Smooth muscle cell (in vitro differentiated cells): Measurements from ENCODE around the gene CNTROB. TPM values are rescaled to one million over a fixed set of nuclear protein-coding genes. Genes with fewer than 3 reads are reported as not detected.

Experiments
- DNase-seq: peaks from one replicate; lab custom pipeline; 2025; ENCODE audit not compliant: unreplicated experiment; lab: John Stamatoyannopoulos, UW
- H2AFZ ChIP-seq: fragments of 200-600 bp; sonication (generic); 2 replicates; pipeline ENCODE4 v1.6.0; 2016; ENCODE audit warnings: antibody characterized with exemption, low read depth, mild to moderate bottlenecking
- H3F3A ChIP-seq: fragments of 200-600 bp; sonication (generic); 2 replicates; pipeline ENCODE4 v1.6.0; 2017; ENCODE audit warnings: antibody characterized with exemption, low read depth
- H3K27ac ChIP-seq: fragments of 200-600 bp; sonication (generic); 2 replicates; pipeline ENCODE4 v1.5.1; 2016; ENCODE audit warnings: low read depth, mild to moderate bottlenecking
- H3K27me3 ChIP-seq: fragments of 200-600 bp; sonication (generic); 2 replicates; pipeline ENCODE4 v1.6.1; 2016; ENCODE audit warnings: low read depth, mild to moderate bottlenecking
- H3K36me3 ChIP-seq: fragments of 200-600 bp; sonication (generic); 2 replicates; pipeline ENCODE4 v1.5.1; 2016; ENCODE audit warnings: low read depth
- H3K4me1 ChIP-seq: fragments of 200-600 bp; sonication (generic); 2 replicates; pipeline ENCODE4 v1.5.1; 2016; ENCODE audit warnings: low read depth
- H3K4me2 ChIP-seq: fragments of 200-600 bp; sonication (generic); 2 replicates; pipeline ENCODE4 v1.6.0; 2016; ENCODE audit warnings: mild to moderate bottlenecking
- H3K4me3 ChIP-seq: fragments of 200-600 bp; sonication (generic); 2 replicates; pipeline ENCODE4 v1.5.1; 2016; ENCODE audit warnings: mild to moderate bottlenecking
- H3K79me2 ChIP-seq: fragments of 200-600 bp; sonication (generic); 2 replicates; pipeline ENCODE4 v1.6.0; 2016; ENCODE audit warnings: low read depth, mild to moderate bottlenecking
- H3K9ac ChIP-seq: fragments of 200-600 bp; sonication (generic); 2 replicates; pipeline ENCODE4 v1.6.0; 2016; ENCODE audit warnings: low read depth
- H3K9me3 ChIP-seq: fragments of 200-600 bp; sonication (generic); replicated peaks from 2 replicates; pipeline ENCODE4 v1.5.1; 2016; ENCODE audit warnings: low read depth
- H4K20me1 ChIP-seq: fragments of 200-600 bp; sonication (generic); 2 replicates; pipeline ENCODE4 v1.6.0; 2016; ENCODE audit warnings: low read depth
- WGBS: methylation state at CpG from one replicate; pipeline ENCODE4 v1.1.7; 2016; ENCODE audit warnings: low lambda C conversion rate; 5-methylcytosine and 5-hydroxymethylcytosine counted together
- polyA plus RNA-seq: library from polyadenylated mRNA; unstranded; fragments of >200 nt; fragmentation: Nextera tagmentation; extraction: Ambion mirVana; gene quantifications from 2 replicates; pipeline ENCODE4 v1.2.1, GENCODE V29; 2016
- total RNA-seq: library from RNA; depleted of rRNA; stranded (reverse); fragments of >200 nt; gene quantifications from 2 replicates; pipeline ENCODE4 v1.2.3, GENCODE V29; 2014
- TF ChIP-seq, protein P1 (sequence below): fragments of 200-600 bp; sonication (generic); IDR thresholded peaks from 2 replicates; pipeline ENCODE4 v1.5.1; 2017; ENCODE audit warnings: borderline replicate concordance, mild to moderate bottlenecking, antibody characterized with exemption; ENCODE audit not compliant: insufficient read depth, poor library complexity, severe bottlenecking

The CNTROB gene
- total and polyA plus RNA-seq, 2 experiments from 2014 or later: 11.1 to 20.6 TPM

DNA sequence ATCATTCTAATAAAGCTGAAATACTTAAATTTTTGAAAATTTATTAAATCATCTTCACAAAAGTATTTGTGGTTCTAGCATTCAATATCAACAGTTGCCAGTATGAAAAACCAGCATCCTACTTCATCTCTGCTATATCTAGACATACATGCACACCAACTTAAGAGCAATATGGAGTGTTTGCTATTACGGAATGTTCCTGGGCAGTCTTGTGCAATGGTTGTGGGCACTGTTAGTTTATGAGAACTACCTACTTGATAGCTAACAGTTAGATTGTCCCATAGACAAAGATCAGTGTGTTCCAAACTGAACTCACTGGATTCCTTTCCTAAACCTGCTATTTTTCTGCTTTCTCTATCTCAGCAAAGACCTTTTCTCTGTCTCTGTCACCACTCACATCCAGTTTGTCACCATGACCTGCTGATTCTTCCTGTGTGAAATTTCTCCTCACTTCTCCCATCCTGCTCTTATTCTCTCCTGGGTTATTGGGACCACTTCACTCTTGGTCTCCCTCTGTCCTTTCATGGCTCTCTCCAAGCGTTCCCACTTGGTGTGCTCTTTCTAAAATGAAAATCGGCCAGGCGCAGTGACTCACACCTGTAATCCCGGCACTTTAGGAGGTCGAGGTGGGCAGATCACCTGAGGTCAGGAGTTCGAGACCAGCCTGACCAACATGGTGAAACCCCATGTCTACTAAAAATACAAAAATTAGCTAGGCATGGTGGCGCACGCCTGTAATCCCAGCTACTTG is 27.7 kb downstream of the CNTROB start:
- H2AFZ ChIP-seq: no peak overlapping the region
- H3K27me3 ChIP-seq: no peaks in the 10 kb centered on the region
- H3K27ac ChIP-seq: no peak overlapping the region
- H3K4me1 ChIP-seq: no peaks in the 10 kb centered on the region
- H3K9ac ChIP-seq: no peak overlapping the region
- H3K4me2 ChIP-seq: no peak overlapping the region
- H3K4me3 ChIP-seq: no peak overlapping the region
- no peaks in the 10 kb centered on the region for H3K36me3 ChIP-seq
- H3F3A ChIP-seq: peaks cover 10% of the 10 kb centered on the region
- H3K9me3 ChIP-seq: no peaks in the 10 kb centered on the region
- WGBS: 93% methylated on average over 9 of the region's 9 CpGs
- DNase-seq: no peak
- H3K79me2 ChIP-seq: no peaks in the 10 kb centered on the region
- H4K20me1 ChIP-seq: no peaks in the 10 kb centered on the region
- TF ChIP-seq, protein P1, sequence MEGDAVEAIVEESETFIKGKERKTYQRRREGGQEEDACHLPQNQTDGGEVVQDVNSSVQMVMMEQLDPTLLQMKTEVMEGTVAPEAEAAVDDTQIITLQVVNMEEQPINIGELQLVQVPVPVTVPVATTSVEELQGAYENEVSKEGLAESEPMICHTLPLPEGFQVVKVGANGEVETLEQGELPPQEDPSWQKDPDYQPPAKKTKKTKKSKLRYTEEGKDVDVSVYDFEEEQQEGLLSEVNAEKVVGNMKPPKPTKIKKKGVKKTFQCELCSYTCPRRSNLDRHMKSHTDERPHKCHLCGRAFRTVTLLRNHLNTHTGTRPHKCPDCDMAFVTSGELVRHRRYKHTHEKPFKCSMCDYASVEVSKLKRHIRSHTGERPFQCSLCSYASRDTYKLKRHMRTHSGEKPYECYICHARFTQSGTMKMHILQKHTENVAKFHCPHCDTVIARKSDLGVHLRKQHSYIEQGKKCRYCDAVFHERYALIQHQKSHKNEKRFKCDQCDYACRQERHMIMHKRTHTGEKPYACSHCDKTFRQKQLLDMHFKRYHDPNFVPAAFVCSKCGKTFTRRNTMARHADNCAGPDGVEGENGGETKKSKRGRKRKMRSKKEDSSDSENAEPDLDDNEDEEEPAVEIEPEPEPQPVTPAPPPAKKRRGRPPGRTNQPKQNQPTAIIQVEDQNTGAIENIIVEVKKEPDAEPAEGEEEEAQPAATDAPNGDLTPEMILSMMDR: no peak

DNA sequence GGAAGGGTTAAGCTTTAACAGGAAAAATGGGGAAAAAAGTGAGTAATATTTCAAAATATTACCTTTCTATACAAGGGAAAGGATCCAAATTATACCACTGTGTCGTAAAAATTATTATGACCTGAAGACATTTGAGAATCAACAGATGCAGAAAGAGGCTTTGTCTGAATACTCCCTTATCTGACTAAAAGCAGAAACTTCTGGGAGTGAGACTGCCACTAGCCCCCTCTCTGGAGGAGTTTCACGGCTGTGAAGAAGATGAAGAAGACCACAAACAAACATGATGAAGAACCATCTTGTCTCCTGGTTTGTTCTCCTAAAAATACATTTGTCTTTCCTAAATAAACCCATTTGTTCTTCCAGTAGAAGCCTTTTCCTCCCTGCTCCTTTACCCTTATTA is 29.4 kb downstream of the CNTROB start:
- H3K4me1 ChIP-seq: no peaks in the 10 kb centered on the region
- H2AFZ ChIP-seq: no peak overlapping the region
- 24% methylated on average over 2 of the region's 2 CpGs for WGBS
- no peaks in the 10 kb centered on the region for H4K20me1 ChIP-seq
- TF ChIP-seq, protein P1: no peak
- no peak overlapping the region for H3K4me2 ChIP-seq
- H3K27me3 ChIP-seq: no peaks in the 10 kb centered on the region
- no peak overlapping the region for H3K27ac ChIP-seq
- no peaks in the 10 kb centered on the region for H3K9me3 ChIP-seq
- H3F3A ChIP-seq: peaks cover 3% of the 10 kb centered on the region
- no peak overlapping the region for H3K4me3 ChIP-seq
- no peak for DNase-seq
- no peaks in the 10 kb centered on the region for H3K36me3 ChIP-seq
- H3K9ac ChIP-seq: no peak overlapping the region
- no peaks in the 10 kb centered on the region for H3K79me2 ChIP-seq

DNA sequence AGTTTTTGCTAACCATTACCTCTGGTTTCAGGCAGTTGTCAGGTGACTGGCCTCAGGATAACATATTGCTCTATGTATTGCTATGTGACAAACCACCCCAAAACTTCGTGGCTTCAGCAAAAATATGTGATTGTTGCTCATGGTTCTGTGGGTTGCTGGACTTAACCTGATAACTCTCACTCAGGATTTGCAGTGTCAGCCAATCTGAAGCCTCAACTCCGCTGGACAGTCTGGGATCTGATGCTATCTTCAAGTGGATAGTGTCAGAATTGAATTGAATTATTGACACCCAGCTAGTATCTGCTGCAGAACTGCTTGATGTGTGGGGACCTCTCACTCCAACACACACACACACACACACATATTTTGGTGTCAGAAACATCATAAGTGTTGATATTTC is 35.7 kb downstream of the CNTROB start:
- Histone ChIP-seq H3K9me3 (no peaks in the 10 kb centered on the region), H3K4me1 (no peaks in the 10 kb centered on the region), H3K36me3 (no peaks in the 10 kb centered on the region), H2AFZ (no peak overlapping the region), H3K27ac (no peak overlapping the region), H3K9ac (no peak overlapping the region), H3K27me3 (peaks cover 8% of the 10 kb centered on the region), H3K79me2 (no peaks in the 10 kb centered on the region), H3K4me2 (no peak overlapping the region), H3F3A (no peaks in the 10 kb centered on the region), H3K4me3 (no peak overlapping the region), H4K20me1 (no peaks in the 10 kb centered on the region)
- TF ChIP-seq, protein P1: no peak
- 66% methylated on average over 2 of the region's 2 CpGs for WGBS
- DNase-seq: no peak

DNA sequence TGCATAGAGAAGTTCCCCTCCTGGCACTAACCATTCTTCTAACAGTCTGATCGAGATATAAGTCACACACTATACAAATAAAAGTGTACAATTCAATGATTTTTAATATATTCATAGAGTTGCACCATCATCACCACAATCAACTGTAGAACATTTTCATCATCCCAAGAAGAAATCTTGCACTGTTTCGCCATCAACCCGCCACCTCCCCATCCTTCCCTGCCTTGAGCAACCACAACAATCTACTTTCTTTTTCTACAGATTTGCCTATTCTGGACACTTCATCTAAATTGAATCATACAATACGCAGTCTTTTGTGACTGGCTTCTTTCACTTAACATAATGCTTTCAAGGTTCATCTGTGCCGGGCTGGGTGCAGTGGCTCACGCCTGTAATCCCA is 37.4 kb downstream of the CNTROB start:
- Histone ChIP-seq H3F3A (no peaks in the 10 kb centered on the region), H3K4me3 (no peak overlapping the region), H3K4me2 (no peak overlapping the region), H3K27me3 (peaks cover 8% of the 10 kb centered on the region), H3K4me1 (no peaks in the 10 kb centered on the region), H4K20me1 (no peaks in the 10 kb centered on the region), H3K27ac (no peak overlapping the region), H3K36me3 (no peaks in the 10 kb centered on the region), H3K79me2 (no peaks in the 10 kb centered on the region), H3K9me3 (no peaks in the 10 kb centered on the region), H3K9ac (no peak overlapping the region), H2AFZ (no peak overlapping the region)
- TF ChIP-seq, protein P1: no peak
- no peak for DNase-seq
- WGBS: 93% methylated on average over 6 of the region's 6 CpGs
